Activated B cell treated with CpG ODN at 0.5 μM for 24 hours (primary cell): ENCODE measurements around the gene STX8. TPM values are rescaled to one million over a fixed set of nuclear protein-coding genes. Genes with fewer than 3 reads are reported as not detected.
A peak's percentile ranks its signal among the peaks of the same experiment; 100 is the strongest.

Source experiments
- ATAC-seq: fragments of 200-7000 bp; cut with Tn5 transposase; one replicate; pipeline ENCODE4 v1.10.0; 2021; ENCODE audit warnings: low read depth, mild to moderate bottlenecking, moderate library complexity
- CTCF ChIA-PET: fragments of 350-600 bp; sonication (Branson Sonifier 250); formaldehyde crosslinking; loops from one replicate; lab custom pipeline; 2021; ENCODE audit warnings: antibody characterized with exemption; lab: Charles Lee
- POLR2A ChIA-PET: fragments of 350-600 bp; sonication (Branson Sonifier 250); formaldehyde crosslinking; loops from one replicate; lab custom pipeline; 2021; ENCODE audit warnings: antibody characterized with exemption; lab: Charles Lee
- DNase-seq: peaks from one replicate; pipeline ENCODE4 v3.0.0; 2022
- H3K27ac Mint-ChIP-seq: one replicate; pipeline ENCODE4 v1.8.0; 2020; ENCODE audit warnings: mixed read lengths
- H3K27me3 Mint-ChIP-seq: one replicate; pipeline ENCODE4 v1.8.0; 2021; ENCODE audit warnings: mixed read lengths
- H3K36me3 Mint-ChIP-seq: one replicate; pipeline ENCODE4 v1.8.0; 2021; ENCODE audit warnings: low read depth, mixed read lengths
- H3K4me1 Mint-ChIP-seq: one replicate; pipeline ENCODE4 v1.8.0; 2021; ENCODE audit warnings: mixed read lengths
- H3K4me3 Mint-ChIP-seq: one replicate; pipeline ENCODE4 v1.8.0; 2020; ENCODE audit warnings: mild to moderate bottlenecking, mixed read lengths
- H3K9me3 Mint-ChIP-seq: one replicate; pipeline ENCODE4 v1.8.0; 2020; ENCODE audit warnings: mixed read lengths
- CTCF ChIP-seq: fragments of 200-600 bp; IDR thresholded peaks from one replicate; pipeline ENCODE4 v1.8.0; 2022; ENCODE audit warnings: antibody characterized with exemption, mild to moderate bottlenecking
- intact Hi-C: fragments of 100-400 bp; cut with micrococcal nuclease; formaldehyde crosslinking; loops from one replicate; pipeline ENCODE4 v1.15.1; 2024
- total RNA-seq: library from RNA; stranded (reverse); gene quantifications from 2 replicates; pipeline ENCODE4 v1.2.3, GENCODE V29; 2022

The STX8 gene
- total RNA-seq, 1 donor from 2014 or later = 66.9 TPM

GRCh38 chr17:9401434-9401833 is 174.2 kb downstream of the STX8 start:
- no peaks in the 10 kb centered on the region for H3K27me3 Mint-ChIP-seq
- CTCF ChIA-PET = no interaction called here
- H3K4me3 Mint-ChIP-seq = no peak overlapping the region
- no peak overlapping the region for H3K27ac Mint-ChIP-seq
- H3K9me3 Mint-ChIP-seq = no peaks in the 10 kb centered on the region
- peaks cover 13% of the 10 kb centered on the region for H3K36me3 Mint-ChIP-seq
- H3K4me1 Mint-ChIP-seq = no peaks in the 10 kb centered on the region
- no peak for DNase-seq
- ATAC-seq = no peak
- TF ChIP-seq CTCF = no peak
- intact Hi-C loops = no loop called here
- POLR2A ChIA-PET = no interaction called here

- POLR2A ChIA-PET = no interaction called here
- Mint-ChIP-seq H3K4me3 (no peak overlapping the region), H3K27ac (no peak overlapping the region), H3K4me1 (peaks cover 11% of the 10 kb centered on the region), H3K27me3 (no peaks in the 10 kb centered on the region), H3K9me3 (peaks cover 19% of the 10 kb centered on the region), H3K36me3 (peaks cover 28% of the 10 kb centered on the region)
- peak; percentile 25 for ATAC-seq
- no peak for DNase-seq
- CTCF ChIA-PET = no interaction called here
- intact Hi-C loops = no loop called here
- TF ChIP-seq CTCF = no peak
Measured at GRCh38 chr17:9389111-9389527, 186.5 kb downstream of the STX8 start.

- POLR2A ChIA-PET = no interaction called here
- DNase-seq = no peak
- no peak for ATAC-seq
- H3K4me1 Mint-ChIP-seq = peaks cover 11% of the 10 kb centered on the region
- H3K27ac Mint-ChIP-seq = no peak overlapping the region
- no peak for TF ChIP-seq CTCF
- intact Hi-C loops = no loop called here
- peaks cover under 1% of the 10 kb centered on the region for H3K9me3 Mint-ChIP-seq
- no peak overlapping the region for H3K4me3 Mint-ChIP-seq
- CTCF ChIA-PET = no interaction called here
- H3K27me3 Mint-ChIP-seq = no peaks in the 10 kb centered on the region
- peaks cover 8% of the 10 kb centered on the region for H3K36me3 Mint-ChIP-seq
Measured at GRCh38 chr17:9386401-9386800, 189.2 kb downstream of the STX8 start.

GRCh38 chr17:9383826-9384225 is 191.8 kb downstream of the STX8 start:
- Mint-ChIP-seq H3K36me3 (peaks cover 10% of the 10 kb centered on the region), H3K27me3 (no peaks in the 10 kb centered on the region), H3K4me3 (no peak overlapping the region), H3K27ac (no peak overlapping the region), H3K4me1 (peaks cover 2% of the 10 kb centered on the region), H3K9me3 (no peaks in the 10 kb centered on the region)
- no peak for TF ChIP-seq CTCF
- CTCF ChIA-PET = no interaction called here
- DNase-seq (no peak), ATAC-seq (no peak)
- intact Hi-C loops = no loop called here
- POLR2A ChIA-PET = no interaction called here

- Mint-ChIP-seq H3K4me3 (no peak overlapping the region), H3K27ac (no peak overlapping the region), H3K36me3 (peaks cover 21% of the 10 kb centered on the region), H3K27me3 (no peaks in the 10 kb centered on the region), H3K9me3 (no peaks in the 10 kb centered on the region), H3K4me1 (no peaks in the 10 kb centered on the region)
- TF ChIP-seq CTCF = no peak
- intact Hi-C loops = no loop called here
- DNase-seq (no peak), ATAC-seq (no peak)
- POLR2A ChIA-PET = no interaction called here
- CTCF ChIA-PET = no interaction called here
Measured at GRCh38 chr17:9382626-9383025, 193.0 kb downstream of the STX8 start.
